ENCODE measurements around the gene CTR9. TPM values are rescaled to one million over a fixed set of nuclear protein-coding genes. Genes with fewer than 3 reads are reported as not detected.

CTR9 gene
- total and polyA plus RNA-seq, 2 of the 8 experiments (the other 6 are each of a cell fraction or from before 2014, with no cell fraction given) = 6.1 to 37.7 TPM

GRCh38 chr11:10808553-10809372 lies 57.7 kb downstream of the CTR9 start, which contains the start of gene EIF4G2 (continued):
- TF ChIP-seq CEBPB (IDR thresholded peaks at IDR 0.05; ENCODE audit: low read depth, low read length) (no peak), CREB1 (IDR thresholded peaks at IDR 0.05) (peak; percentile 47; the same call in 1 of the 2 replicates), HDAC6 (IDR thresholded peaks at IDR 0.05; ENCODE audit: low read depth, low read length) (no peak), CTBP2 (IDR thresholded peaks at IDR 0.05; ENCODE audit: borderline replicate concordance, insufficient read depth, insufficient read length, low read length) (no peak), RBBP5 (IDR thresholded peaks at IDR 0.05; ENCODE audit: borderline replicate concordance, low read depth, low read length) (0 out of 2 replicates have a peak, but pooled peaks have one; percentile 43), BACH1 (IDR thresholded peaks at IDR 0.05; ENCODE audit: low read length) (no peak), KDM4A (IDR thresholded peaks at IDR 0.05; ENCODE audit: low read depth, low read length, severe bottlenecking) (no peak), FOSL1 (IDR thresholded peaks at IDR 0.05; ENCODE audit: insufficient read depth, low read depth, low read length) (peak; percentile 92), CBX8 (IDR thresholded peaks at IDR 0.05; ENCODE audit: borderline replicate concordance, low read depth, low read length) (no peak), POLR2A (IDR thresholded peaks at IDR 0.05; ENCODE audit: control extremely low read depth in 1 of 2, low read depth in 2 of 2, low read length in 2 of 2) (peak; percentile 99 to 100)
- TF ChIP-seq, protein P1, sequence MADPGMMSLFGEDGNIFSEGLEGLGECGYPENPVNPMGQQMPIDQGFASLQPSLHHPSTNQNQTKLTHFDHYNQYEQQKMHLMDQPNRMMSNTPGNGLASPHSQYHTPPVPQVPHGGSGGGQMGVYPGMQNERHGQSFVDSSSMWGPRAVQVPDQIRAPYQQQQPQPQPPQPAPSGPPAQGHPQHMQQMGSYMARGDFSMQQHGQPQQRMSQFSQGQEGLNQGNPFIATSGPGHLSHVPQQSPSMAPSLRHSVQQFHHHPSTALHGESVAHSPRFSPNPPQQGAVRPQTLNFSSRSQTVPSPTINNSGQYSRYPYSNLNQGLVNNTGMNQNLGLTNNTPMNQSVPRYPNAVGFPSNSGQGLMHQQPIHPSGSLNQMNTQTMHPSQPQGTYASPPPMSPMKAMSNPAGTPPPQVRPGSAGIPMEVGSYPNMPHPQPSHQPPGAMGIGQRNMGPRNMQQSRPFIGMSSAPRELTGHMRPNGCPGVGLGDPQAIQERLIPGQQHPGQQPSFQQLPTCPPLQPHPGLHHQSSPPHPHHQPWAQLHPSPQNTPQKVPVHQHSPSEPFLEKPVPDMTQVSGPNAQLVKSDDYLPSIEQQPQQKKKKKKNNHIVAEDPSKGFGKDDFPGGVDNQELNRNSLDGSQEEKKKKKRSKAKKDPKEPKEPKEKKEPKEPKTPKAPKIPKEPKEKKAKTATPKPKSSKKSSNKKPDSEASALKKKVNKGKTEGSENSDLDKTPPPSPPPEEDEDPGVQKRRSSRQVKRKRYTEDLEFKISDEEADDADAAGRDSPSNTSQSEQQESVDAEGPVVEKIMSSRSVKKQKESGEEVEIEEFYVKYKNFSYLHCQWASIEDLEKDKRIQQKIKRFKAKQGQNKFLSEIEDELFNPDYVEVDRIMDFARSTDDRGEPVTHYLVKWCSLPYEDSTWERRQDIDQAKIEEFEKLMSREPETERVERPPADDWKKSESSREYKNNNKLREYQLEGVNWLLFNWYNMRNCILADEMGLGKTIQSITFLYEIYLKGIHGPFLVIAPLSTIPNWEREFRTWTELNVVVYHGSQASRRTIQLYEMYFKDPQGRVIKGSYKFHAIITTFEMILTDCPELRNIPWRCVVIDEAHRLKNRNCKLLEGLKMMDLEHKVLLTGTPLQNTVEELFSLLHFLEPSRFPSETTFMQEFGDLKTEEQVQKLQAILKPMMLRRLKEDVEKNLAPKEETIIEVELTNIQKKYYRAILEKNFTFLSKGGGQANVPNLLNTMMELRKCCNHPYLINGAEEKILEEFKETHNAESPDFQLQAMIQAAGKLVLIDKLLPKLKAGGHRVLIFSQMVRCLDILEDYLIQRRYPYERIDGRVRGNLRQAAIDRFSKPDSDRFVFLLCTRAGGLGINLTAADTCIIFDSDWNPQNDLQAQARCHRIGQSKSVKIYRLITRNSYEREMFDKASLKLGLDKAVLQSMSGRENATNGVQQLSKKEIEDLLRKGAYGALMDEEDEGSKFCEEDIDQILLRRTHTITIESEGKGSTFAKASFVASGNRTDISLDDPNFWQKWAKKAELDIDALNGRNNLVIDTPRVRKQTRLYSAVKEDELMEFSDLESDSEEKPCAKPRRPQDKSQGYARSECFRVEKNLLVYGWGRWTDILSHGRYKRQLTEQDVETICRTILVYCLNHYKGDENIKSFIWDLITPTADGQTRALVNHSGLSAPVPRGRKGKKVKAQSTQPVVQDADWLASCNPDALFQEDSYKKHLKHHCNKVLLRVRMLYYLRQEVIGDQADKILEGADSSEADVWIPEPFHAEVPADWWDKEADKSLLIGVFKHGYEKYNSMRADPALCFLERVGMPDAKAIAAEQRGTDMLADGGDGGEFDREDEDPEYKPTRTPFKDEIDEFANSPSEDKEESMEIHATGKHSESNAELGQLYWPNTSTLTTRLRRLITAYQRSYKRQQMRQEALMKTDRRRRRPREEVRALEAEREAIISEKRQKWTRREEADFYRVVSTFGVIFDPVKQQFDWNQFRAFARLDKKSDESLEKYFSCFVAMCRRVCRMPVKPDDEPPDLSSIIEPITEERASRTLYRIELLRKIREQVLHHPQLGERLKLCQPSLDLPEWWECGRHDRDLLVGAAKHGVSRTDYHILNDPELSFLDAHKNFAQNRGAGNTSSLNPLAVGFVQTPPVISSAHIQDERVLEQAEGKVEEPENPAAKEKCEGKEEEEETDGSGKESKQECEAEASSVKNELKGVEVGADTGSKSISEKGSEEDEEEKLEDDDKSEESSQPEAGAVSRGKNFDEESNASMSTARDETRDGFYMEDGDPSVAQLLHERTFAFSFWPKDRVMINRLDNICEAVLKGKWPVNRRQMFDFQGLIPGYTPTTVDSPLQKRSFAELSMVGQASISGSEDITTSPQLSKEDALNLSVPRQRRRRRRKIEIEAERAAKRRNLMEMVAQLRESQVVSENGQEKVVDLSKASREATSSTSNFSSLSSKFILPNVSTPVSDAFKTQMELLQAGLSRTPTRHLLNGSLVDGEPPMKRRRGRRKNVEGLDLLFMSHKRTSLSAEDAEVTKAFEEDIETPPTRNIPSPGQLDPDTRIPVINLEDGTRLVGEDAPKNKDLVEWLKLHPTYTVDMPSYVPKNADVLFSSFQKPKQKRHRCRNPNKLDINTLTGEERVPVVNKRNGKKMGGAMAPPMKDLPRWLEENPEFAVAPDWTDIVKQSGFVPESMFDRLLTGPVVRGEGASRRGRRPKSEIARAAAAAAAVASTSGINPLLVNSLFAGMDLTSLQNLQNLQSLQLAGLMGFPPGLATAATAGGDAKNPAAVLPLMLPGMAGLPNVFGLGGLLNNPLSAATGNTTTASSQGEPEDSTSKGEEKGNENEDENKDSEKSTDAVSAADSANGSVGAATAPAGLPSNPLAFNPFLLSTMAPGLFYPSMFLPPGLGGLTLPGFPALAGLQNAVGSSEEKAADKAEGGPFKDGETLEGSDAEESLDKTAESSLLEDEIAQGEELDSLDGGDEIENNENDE (IDR thresholded peaks at IDR 0.05; ENCODE audit: insufficient replicate concordance, low read length) = no peak

Data from H1 (cell line).